RWPE1 (cell line): ENCODE measurements around the gene CPN2.

Source experiments
- CTCF ChIA-PET: fragments of 350-600 bp; sonication (Branson Sonifier 250); formaldehyde crosslinking; extraction: SDS; loops from one replicate; lab custom pipeline; 2021; lab: Yijun Ruan, JAX
- POLR2A ChIA-PET: fragments of 400-600 bp; formaldehyde crosslinking; extraction: SDS; loops from one replicate; lab custom pipeline; 2020; ENCODE audit warnings: antibody characterized with exemption; ENCODE audit not compliant: low non-redundant PET; lab: Yijun Ruan, JAX
- DNase-seq: peaks from one replicate; pipeline ENCODE4 v3.0.0; 2012; ENCODE audit warnings: low spot score
- H3K27ac ChIP-seq: fragments of 450-650 bp; 2 replicates; pipeline ENCODE4 v1.5.1; 2017
- TF ChIP-seq, protein P1 (sequence below): fragments of 450-650 bp; conservative IDR thresholded peaks from 2 replicates; pipeline ENCODE4 v1.5.1; 2017; ENCODE audit warnings: low read depth, mild to moderate bottlenecking

CPN2 gene

DNA sequence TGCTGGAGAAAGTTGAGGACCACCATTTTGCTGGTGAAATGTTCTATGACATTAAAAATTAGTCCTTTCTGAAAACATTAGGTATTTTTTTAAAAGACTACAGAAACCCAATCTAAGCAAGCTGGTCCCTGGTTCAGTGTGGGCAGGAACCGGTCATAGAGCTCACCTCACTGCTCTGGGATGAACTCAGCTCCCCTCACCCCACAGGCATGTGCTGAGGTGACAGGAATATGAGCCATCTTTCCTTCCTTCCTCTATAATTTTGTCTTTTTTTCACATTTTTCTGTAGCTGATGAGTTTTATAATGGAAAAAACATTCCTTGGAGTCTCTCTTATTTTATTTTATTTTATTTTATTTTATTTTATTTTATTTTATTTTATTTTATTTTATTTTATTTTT is 26.6 kb upstream of the CPN2 start:
- TF ChIP-seq, protein P1, sequence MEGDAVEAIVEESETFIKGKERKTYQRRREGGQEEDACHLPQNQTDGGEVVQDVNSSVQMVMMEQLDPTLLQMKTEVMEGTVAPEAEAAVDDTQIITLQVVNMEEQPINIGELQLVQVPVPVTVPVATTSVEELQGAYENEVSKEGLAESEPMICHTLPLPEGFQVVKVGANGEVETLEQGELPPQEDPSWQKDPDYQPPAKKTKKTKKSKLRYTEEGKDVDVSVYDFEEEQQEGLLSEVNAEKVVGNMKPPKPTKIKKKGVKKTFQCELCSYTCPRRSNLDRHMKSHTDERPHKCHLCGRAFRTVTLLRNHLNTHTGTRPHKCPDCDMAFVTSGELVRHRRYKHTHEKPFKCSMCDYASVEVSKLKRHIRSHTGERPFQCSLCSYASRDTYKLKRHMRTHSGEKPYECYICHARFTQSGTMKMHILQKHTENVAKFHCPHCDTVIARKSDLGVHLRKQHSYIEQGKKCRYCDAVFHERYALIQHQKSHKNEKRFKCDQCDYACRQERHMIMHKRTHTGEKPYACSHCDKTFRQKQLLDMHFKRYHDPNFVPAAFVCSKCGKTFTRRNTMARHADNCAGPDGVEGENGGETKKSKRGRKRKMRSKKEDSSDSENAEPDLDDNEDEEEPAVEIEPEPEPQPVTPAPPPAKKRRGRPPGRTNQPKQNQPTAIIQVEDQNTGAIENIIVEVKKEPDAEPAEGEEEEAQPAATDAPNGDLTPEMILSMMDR, result no peak
- no peak overlapping the region for H3K27ac ChIP-seq
- ChIA-PET POLR2A (no interaction called here), CTCF (interaction anchor here (0.6 kb wide), 1 partner anchor 1769 kb away, joined by 3 read pairs; no protein-coding TSS in a partner anchor)
- DNase-seq, result no peak

GRCh38 chr3:194376241-194376560 is 25.1 kb upstream of the CPN2 start:
- TF ChIP-seq, protein P1, result no peak
- DNase-seq, result no peak
- POLR2A ChIA-PET, result no interaction called here

DNA sequence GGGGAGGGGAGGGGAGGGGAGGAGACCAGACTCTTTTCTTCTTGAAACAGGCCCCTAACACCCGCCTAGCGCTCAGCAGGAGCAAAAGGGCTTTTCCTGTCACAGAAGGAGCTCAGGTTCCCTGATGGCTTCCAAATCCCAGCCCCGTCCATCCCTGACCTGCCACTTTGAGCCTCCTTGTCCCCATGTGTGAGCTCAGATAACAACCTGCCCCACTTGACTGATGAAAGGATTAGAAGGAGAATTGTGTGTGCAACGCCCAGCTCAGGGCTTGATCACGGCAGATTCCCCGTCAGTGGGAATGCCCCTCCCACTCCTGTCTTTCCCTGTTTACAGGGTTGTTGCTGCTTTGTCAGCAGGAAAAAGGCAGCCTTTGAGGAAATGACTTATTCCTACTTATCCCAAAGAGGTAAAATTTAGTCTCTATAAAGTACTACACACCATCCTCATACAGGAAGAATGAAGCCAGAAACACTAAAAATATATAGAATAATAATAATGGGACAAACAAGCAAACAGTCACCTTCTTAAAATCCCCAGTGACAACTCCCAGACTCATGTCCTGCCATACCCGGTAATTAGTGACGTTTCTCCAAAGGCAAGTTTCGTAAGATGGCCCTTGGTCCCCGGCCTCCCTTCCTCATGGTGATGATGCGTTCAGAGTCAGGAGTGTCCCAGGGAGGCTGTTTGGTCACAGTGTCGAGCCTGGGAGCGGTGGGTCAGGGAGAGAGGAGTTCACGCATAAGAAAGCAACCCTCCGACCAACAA is 24.5 kb upstream of the CPN2 start:
- CTCF ChIA-PET, result no interaction called here
- no peak overlapping the region for H3K27ac ChIP-seq

More at GRCh38 chr3:194376241-194376560, 25.1 kb upstream of the CPN2 start:
- H3K27ac ChIP-seq, result no peak overlapping the region
- CTCF ChIA-PET, result no interaction called here

GRCh38 chr3:194374935-194375334 is 23.8 kb upstream of the CPN2 start:
- no peak for DNase-seq
- H3K27ac ChIP-seq, result no peak overlapping the region
- TF ChIP-seq, protein P1, result no peak
- POLR2A ChIA-PET, result no interaction called here
- CTCF ChIA-PET, result no interaction called here

More for the DNA sequence above, 24.5 kb upstream of the CPN2 start:
- DNase-seq, result no peak
- POLR2A ChIA-PET, result no interaction called here
- TF ChIP-seq, protein P1, result no peak

GRCh38 chr3:194373899-194374298 is 22.8 kb upstream of the CPN2 start:
- ChIA-PET CTCF (no interaction called here), POLR2A (no interaction called here)
- no peak for DNase-seq
- no peak overlapping the region for H3K27ac ChIP-seq
- TF ChIP-seq, protein P1, result no peak

DNA sequence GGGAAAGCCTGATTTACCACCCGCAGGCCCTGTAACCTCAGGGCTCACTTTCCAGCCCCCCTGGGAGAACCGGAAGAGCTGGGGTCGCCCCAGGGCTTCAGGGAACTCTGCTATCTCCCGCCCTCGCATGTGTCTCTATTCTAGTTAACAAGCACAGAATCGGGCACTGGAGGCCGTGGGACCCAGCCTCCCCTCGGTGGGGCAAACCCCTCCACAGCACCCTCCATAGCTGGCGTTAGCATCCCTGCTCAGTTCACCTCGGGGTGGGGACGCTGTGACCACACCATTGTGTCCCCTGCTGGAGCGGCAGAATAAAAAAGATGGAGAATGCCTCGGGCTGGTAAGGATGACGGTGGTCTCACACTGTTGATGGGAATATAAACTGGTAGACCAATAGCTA is 21.9 kb upstream of the CPN2 start:
- no peak for DNase-seq
- H3K27ac ChIP-seq, result no peak overlapping the region
- ChIA-PET CTCF (no interaction called here), POLR2A (no interaction called here)
- TF ChIP-seq, protein P1, result no peak
